ENCODE data around the gene PDZD2. TPM values are rescaled to one million over a fixed set of nuclear protein-coding genes. Genes with fewer than 3 reads are reported as not detected.
"Not testable (repeated sequence)": the region's sequence is repeated elsewhere in the genome, so short reads cannot be mapped to it uniquely, and the experiment has no call there.

PDZD2 gene
- total RNA-seq, 1 donor from 2014 or later, result 0.38 TPM

DNA sequence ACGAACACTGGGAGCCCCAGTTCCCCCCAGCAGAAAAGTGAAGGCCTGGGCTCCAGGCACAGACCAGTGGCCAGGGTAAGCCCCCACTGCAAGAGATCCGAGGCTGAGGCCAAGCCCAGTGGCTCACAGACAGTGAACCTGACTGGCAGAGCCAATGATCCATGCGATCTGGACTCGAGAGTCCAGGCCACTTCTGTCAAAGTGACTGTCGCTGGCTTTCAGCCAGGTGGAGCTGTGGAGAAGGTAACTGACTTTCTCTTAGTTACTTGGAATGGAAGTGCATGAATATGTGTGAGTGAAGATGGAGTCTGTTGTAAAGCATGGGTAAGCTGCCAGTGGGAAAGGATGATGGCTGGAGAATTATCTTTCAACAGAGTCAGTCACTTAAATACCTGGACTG, 435.5 kb downstream of the PDZD2 start:
- ATAC-seq (ENCODE audit: low read depth), result no peak
- intact Hi-C loops (cut with micrococcal nuclease), result no loop called here
- DNase-seq, result no peak
- no peaks in the 10 kb centered on the region for H3K27me3 Mint-ChIP-seq
- ChIA-PET POLR2A (no interaction called here), CTCF (interaction anchor here (1.1 kb wide), 1 partner anchor 492 kb away, joined by 3 read pairs; no protein-coding TSS in a partner anchor)
- TF ChIP-seq, protein P1, sequence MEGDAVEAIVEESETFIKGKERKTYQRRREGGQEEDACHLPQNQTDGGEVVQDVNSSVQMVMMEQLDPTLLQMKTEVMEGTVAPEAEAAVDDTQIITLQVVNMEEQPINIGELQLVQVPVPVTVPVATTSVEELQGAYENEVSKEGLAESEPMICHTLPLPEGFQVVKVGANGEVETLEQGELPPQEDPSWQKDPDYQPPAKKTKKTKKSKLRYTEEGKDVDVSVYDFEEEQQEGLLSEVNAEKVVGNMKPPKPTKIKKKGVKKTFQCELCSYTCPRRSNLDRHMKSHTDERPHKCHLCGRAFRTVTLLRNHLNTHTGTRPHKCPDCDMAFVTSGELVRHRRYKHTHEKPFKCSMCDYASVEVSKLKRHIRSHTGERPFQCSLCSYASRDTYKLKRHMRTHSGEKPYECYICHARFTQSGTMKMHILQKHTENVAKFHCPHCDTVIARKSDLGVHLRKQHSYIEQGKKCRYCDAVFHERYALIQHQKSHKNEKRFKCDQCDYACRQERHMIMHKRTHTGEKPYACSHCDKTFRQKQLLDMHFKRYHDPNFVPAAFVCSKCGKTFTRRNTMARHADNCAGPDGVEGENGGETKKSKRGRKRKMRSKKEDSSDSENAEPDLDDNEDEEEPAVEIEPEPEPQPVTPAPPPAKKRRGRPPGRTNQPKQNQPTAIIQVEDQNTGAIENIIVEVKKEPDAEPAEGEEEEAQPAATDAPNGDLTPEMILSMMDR (IDR thresholded peaks at IDR 0.05), result no peak
- no peak overlapping the region for H3K4me3 Mint-ChIP-seq
- H3K27ac Mint-ChIP-seq, result no peak overlapping the region
- H3K4me1 Mint-ChIP-seq, result no peaks in the 10 kb centered on the region
- H3K9me3 Mint-ChIP-seq, result no peaks in the 10 kb centered on the region
- H3K36me3 Mint-ChIP-seq (ENCODE audit: low read depth), result no peaks in the 10 kb centered on the region

DNA sequence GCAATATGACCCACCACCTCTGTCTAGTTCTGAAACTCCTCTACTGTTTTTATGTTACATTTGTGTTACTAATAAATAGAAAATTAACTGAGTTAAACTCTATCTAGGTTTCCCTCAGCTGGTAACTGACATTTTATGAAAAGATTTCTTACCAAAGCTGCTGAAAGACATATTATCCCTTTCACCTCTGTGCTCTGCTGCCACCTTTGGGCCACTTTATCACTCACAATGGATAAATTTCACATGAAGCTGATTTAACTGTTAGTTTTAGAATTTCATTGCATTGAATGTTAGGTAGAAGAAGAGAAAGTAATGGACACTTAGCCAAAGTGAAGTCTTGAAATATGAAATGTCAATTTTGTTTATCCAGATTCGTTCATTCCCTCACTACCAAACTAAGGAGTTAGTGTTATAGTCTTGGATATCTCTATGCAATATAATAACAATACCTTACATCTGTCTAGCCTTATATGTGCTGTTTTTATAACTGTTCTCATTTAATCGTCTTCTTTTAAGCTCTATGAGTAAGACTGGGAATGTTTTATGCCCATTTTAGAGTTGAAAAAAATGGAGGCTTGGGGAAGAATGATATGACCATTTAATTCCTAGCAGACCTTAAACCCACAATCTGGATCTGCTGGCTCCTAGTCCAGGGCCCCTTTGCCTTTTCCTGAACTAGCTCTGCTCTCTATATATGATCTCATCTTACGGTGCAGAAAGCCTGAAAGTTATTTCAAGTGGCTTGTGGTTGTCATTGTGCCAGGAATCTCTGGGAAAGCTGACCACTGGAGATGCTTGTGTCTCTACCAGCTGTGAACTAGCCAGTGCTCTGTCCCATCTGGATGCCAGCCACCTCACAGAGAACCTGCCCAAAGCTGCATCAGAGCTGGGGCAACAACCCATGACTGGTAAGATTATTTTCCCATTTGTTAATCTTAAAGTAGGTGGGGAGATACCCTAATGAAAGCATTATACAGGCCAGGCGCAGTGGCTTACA, 438.1 kb downstream of the PDZD2 start:
- DNase-seq (no peak), ATAC-seq (ENCODE audit: low read depth) (no peak)
- Mint-ChIP-seq H3K4me1 (no peaks in the 10 kb centered on the region), H3K27ac (no peak overlapping the region), H3K4me3 (no peak overlapping the region), H3K36me3 (ENCODE audit: low read depth) (no peaks in the 10 kb centered on the region), H3K27me3 (no peaks in the 10 kb centered on the region), H3K9me3 (no peaks in the 10 kb centered on the region)
- TF ChIP-seq, protein P1 (IDR thresholded peaks at IDR 0.05), result no peak
- ChIA-PET CTCF (interaction anchor here (1.5 to 2.1 kb wide), 2 partner anchors 16 to 495 kb away, joined by 6 to 8 read pairs; no protein-coding TSS in a partner anchor), POLR2A (no interaction called here)
- intact Hi-C loops (cut with micrococcal nuclease), result loop anchor here (1.0 to 5.0 kb wide), 2 partner anchors 270 to 496 kb away; no protein-coding TSS in a partner anchor

DNA sequence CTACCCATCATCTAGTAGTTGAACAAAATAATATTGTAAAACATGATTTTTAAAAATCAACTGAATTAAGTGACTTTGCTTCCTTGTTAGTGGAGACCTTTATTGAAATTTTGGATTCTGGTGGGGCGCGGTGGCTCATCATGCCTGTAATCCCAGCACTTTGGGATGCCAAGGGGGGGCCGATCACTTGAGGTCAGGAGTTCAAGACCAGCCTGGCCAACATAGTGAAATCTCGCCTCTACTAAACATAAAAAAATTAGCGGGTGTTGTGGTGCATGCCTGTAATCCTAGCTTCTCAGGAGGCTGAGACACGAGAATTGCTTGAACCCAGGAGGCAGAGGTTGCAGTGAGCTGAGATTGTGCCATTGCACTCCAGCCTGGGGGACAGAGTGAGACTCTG, 439.9 kb downstream of the PDZD2 start:
- H3K9me3 Mint-ChIP-seq; POLR2A ChIA-PET; ATAC-seq (ENCODE audit: low read depth); H3K27ac Mint-ChIP-seq; H3K27me3 Mint-ChIP-seq; H3K4me3 Mint-ChIP-seq; H3K36me3 Mint-ChIP-seq (ENCODE audit: low read depth); H3K4me1 Mint-ChIP-seq; DNase-seq: not testable (repeated sequence)
- intact Hi-C loops (cut with micrococcal nuclease), result loop anchor here (5.0 kb wide), 1 partner anchor 272 kb away; no protein-coding TSS in a partner anchor
- CTCF ChIA-PET, result interaction anchor here (0.7 kb wide), 1 partner anchor 151 kb away, joined by 3 read pairs; no protein-coding TSS in a partner anchor

DNA sequence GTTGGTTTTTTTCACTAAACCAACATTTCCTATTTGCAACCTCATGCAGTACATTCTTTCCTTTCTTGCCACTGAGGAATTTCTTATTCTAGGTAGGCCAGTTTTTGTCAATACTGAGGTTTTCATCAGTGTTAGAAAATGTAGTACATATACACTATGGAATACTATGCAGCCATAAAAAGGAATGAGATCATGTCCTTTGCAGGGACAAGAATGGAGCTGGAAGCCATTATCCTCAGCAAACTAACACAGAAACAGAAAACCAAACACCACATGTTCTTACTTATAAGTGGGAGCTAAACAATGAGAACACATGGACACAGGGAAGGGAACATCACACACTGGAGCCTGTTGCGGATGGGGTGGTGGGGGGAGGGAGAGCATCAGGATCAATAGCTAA, 441.6 kb downstream of the PDZD2 start:
- H3K9me3 Mint-ChIP-seq; DNase-seq; H3K27ac Mint-ChIP-seq; intact Hi-C loops (cut with micrococcal nuclease); H3K4me3 Mint-ChIP-seq; H3K27me3 Mint-ChIP-seq; ATAC-seq (ENCODE audit: low read depth); H3K36me3 Mint-ChIP-seq (ENCODE audit: low read depth); H3K4me1 Mint-ChIP-seq: not testable (repeated sequence)
- ChIA-PET CTCF (interaction anchor here (1.2 kb wide), 1 partner anchor 12 kb away, joined by 3 read pairs; no protein-coding TSS in a partner anchor), POLR2A (interaction anchor here (0.6 to 0.7 kb wide), 2 partner anchors 14 to 76 kb away, joined by 3 to 4 read pairs; no protein-coding TSS in a partner anchor)

DNA sequence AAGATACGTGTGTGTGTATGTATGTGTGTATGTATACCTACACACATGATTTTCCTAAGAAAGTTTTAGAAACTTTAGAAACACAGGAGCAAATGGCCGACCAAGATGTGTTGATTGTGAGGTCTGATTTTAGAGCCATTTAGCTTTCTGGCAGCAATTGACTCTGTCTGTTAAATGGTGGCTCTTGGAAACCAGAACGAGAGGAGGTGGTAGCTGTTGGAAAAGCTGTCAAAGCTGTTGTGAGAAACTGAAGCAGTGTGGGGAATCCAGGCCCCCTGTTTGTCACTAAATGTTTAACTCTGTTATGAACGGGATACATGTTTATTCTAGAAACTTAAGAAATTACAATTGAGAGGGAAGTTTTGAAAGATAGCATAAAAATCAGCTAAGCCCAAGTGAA, 443.8 kb downstream of the PDZD2 start:
- H3K9me3 Mint-ChIP-seq, result no peaks in the 10 kb centered on the region
- CTCF ChIA-PET, result no interaction called here

More for the DNA sequence above, 443.8 kb downstream of the PDZD2 start:
- no peak overlapping the region for H3K4me3 Mint-ChIP-seq
- TF ChIP-seq, protein P1 (IDR thresholded peaks at IDR 0.05), result no peak
- DNase-seq, result no peak
- H3K27ac Mint-ChIP-seq, result no peak overlapping the region
- intact Hi-C loops (cut with micrococcal nuclease), result no loop called here
- no peaks in the 10 kb centered on the region for H3K27me3 Mint-ChIP-seq
- POLR2A ChIA-PET, result no interaction called here
- ATAC-seq (ENCODE audit: low read depth), result no peak
- H3K4me1 Mint-ChIP-seq, result no peaks in the 10 kb centered on the region
- no peaks in the 10 kb centered on the region for H3K36me3 Mint-ChIP-seq (ENCODE audit: low read depth)

Data from activated B cell treated with CpG ODN at 0.5 μM for 24 hours (primary cell).